Measurements from ENCODE around the gene COA1. TPM values are rescaled to one million over a fixed set of nuclear protein-coding genes. Genes with fewer than 3 reads are reported as not detected.

COA1 gene
- polyA plus RNA-seq, 2 of the 4 experiments (the other 2 are of a cell fraction): 57.5 to 91.4 TPM

GRCh38 chr7:43700646-43701499, 28.4 kb downstream of the COA1 start:
- WGBS (ENCODE audit: missing lambda C conversion rate): 36% methylated on average over 2 of the region's 2 CpGs
- TF ChIP-seq PHF8 (IDR thresholded peaks at IDR 0.05; ENCODE audit: borderline replicate concordance, low read depth): no peak
- no peak for TF ChIP-seq ZNF302 (CRISPR knock-in tag; IDR thresholded peaks at IDR 0.05)
- no peak for TF ChIP-seq FOXS1 (CRISPR knock-in tag; IDR thresholded peaks at IDR 0.05)
- TF ChIP-seq TP53 (CRISPR knock-in tag; IDR thresholded peaks at IDR 0.05): no peak
- TF ChIP-seq CTCF (IDR thresholded peaks at IDR 0.05): no peak
- no peak for TF ChIP-seq EHF (CRISPR knock-in tag; IDR thresholded peaks at IDR 0.05)
- TF ChIP-seq KDM1A (IDR thresholded peaks at IDR 0.05; ENCODE audit: low read depth): no peak
- no peak for TF ChIP-seq FOSL2 (IDR thresholded peaks at IDR 0.05)
- TF ChIP-seq FOSL2 (CRISPR knock-in tag; IDR thresholded peaks at IDR 0.05): no peak
- TF ChIP-seq RARB (CRISPR knock-in tag; IDR thresholded peaks at IDR 0.05): no peak
- no peak for TF ChIP-seq GATA3 (IDR thresholded peaks at IDR 0.05; ENCODE audit: borderline replicate concordance)
- FAIRE-seq (no peak), DNase-seq (ENCODE audit: low read depth in 1 of 2, low spot score in 1 of 2) (peak in 1 of 2 experiments; percentile 10), ATAC-seq (0 out of 6 replicates have a peak, but pooled peaks of 1 of the 2 experiments have one; percentile 20)
- Histone ChIP-seq H3K27ac (no peak overlapping the region), H3K4me2 (no peak overlapping the region), H3K9me3 (0 out of 3 replicates have a peak, but pooled peaks cover 3% of the 10 kb centered on the region), H3K4me1 (peaks cover 34% of the 10 kb centered on the region), H3K4me3 (no peak overlapping the region)
- ChIA-PET POLR2A (interaction anchor here (1.4 to 4.6 kb wide), 2 partner anchors 116 to 119 kb away, joined by 4 to 120 read pairs; partner anchors contain the start of gene STK17A), CTCF (interaction anchor here (0.7 to 6.6 kb wide), 54 partner anchors 10 to 759 kb away, joined by 3 to 261 read pairs (median 5); partner anchors contain the start of genes COA1 and STK17A)

GRCh38 chr7:43700059-43700501, 29.2 kb downstream of the COA1 start:
- Histone ChIP-seq H3K4me2 (peak overlapping the region; percentile 55), H3K27ac (no peak overlapping the region), H3K4me1 (peaks cover 42% of the 10 kb centered on the region), H3K4me3 (no peak overlapping the region), H3K9me3 (no peaks in the 10 kb centered on the region)
- TF ChIP-seq MAFK (IDR thresholded peaks at IDR 0.05; ENCODE audit: partially characterized antibody) (no peak), CTCF (IDR thresholded peaks at IDR 0.05) (peak; percentile 96), TFCP2L1 (CRISPR knock-in tag; IDR thresholded peaks at IDR 0.05) (no peak), SMC3 (IDR thresholded peaks at IDR 0.05) (peak; percentile 96), RAD21 (conservative IDR thresholded peaks at IDR 0.05 in 1 of 2, IDR thresholded peaks at IDR 0.05 in 1 of 2) (peak; percentile 93 to 96)
- WGBS (ENCODE audit: missing lambda C conversion rate): 9% methylated on average over 6 of the region's 6 CpGs
- peak; percentile 28 to 56 for DNase-seq (ENCODE audit: low read depth in 1 of 2, low spot score in 1 of 2)
- ChIA-PET CTCF (interaction anchor here (0.6 to 6.6 kb wide), 68 partner anchors 9 to 759 kb away, joined by 3 to 261 read pairs (median 5); partner anchors contain the start of genes COA1 and STK17A), POLR2A (interaction anchor here (0.5 to 4.6 kb wide), 3 partner anchors 107 to 118 kb away, joined by 4 to 120 read pairs (median 5); partner anchors contain the start of gene STK17A)
- peak; percentile 78 to 80; a peak in 4 of 6 replicates for ATAC-seq
- FAIRE-seq: peak; percentile 43

Measured in A549 (cell line).